IMR-90 (cell line): ENCODE measurements around the gene AGBL1.

Source experiments
- CEBPB ChIP-seq: IDR thresholded peaks from 2 replicates; pipeline ENCODE4 v1.6.1; 2012; ENCODE audit warnings: low read depth, low read length, improper control_type of control experiment
- CHD1 ChIP-seq: IDR thresholded peaks from 2 replicates; pipeline ENCODE4 v1.6.1; 2012; ENCODE audit warnings: low read depth, low read length, improper control_type of control experiment
- MAFK ChIP-seq: IDR thresholded peaks from 2 replicates; pipeline ENCODE4 v1.6.1; 2012; ENCODE audit warnings: low read depth, low read length, improper control_type of control experiment
- MXI1 ChIP-seq: IDR thresholded peaks from 2 replicates; pipeline ENCODE4 v1.6.1; 2012; ENCODE audit warnings: low read depth, mild to moderate bottlenecking, low read length, moderate library complexity, borderline replicate concordance
- POLR2A ChIP-seq: IDR thresholded peaks from 2 replicates; pipeline ENCODE4 v1.6.1; 2012; ENCODE audit warnings: mild to moderate bottlenecking, low read depth, low read length
- RAD21 ChIP-seq: IDR thresholded peaks from 2 replicates; pipeline ENCODE4 v1.6.1; 2012; ENCODE audit warnings: low read length, improper control_type of control experiment
- RCOR1 ChIP-seq: IDR thresholded peaks from 2 replicates; pipeline ENCODE4 v1.6.1; 2012; ENCODE audit warnings: mild to moderate bottlenecking, low read length, improper control_type of control experiment; ENCODE audit not compliant: insufficient replicate concordance
- RFX5 ChIP-seq: IDR thresholded peaks from 2 replicates; pipeline ENCODE4 v1.8.0; 2012; ENCODE audit warnings: low read depth, mild to moderate bottlenecking, low read length, moderate library complexity
- TF ChIP-seq, protein P1 (sequence below): conservative IDR thresholded peaks from 2 replicates; pipeline ENCODE4 v1.5.1; 2012; ENCODE audit warnings: mild to moderate bottlenecking, low read depth, low read length, improper control_type of control experiment
- TF ChIP-seq, protein P2 (sequence below): fragments of 150-350 bp; IDR thresholded peaks from 2 replicates; pipeline ENCODE4 v1.6.1; 2017; ENCODE audit warnings: mild to moderate bottlenecking, antibody characterized with exemption, low read length, low read depth

GRCh38 chr15:86311568-86312280 is 232.1 kb downstream of the AGBL1 start:
- TF ChIP-seq, protein P1, sequence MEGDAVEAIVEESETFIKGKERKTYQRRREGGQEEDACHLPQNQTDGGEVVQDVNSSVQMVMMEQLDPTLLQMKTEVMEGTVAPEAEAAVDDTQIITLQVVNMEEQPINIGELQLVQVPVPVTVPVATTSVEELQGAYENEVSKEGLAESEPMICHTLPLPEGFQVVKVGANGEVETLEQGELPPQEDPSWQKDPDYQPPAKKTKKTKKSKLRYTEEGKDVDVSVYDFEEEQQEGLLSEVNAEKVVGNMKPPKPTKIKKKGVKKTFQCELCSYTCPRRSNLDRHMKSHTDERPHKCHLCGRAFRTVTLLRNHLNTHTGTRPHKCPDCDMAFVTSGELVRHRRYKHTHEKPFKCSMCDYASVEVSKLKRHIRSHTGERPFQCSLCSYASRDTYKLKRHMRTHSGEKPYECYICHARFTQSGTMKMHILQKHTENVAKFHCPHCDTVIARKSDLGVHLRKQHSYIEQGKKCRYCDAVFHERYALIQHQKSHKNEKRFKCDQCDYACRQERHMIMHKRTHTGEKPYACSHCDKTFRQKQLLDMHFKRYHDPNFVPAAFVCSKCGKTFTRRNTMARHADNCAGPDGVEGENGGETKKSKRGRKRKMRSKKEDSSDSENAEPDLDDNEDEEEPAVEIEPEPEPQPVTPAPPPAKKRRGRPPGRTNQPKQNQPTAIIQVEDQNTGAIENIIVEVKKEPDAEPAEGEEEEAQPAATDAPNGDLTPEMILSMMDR = no peak
- TF ChIP-seq RAD21 (no peak), POLR2A (no peak), RCOR1 (no peak), CEBPB (no peak), MXI1 (no peak), RFX5 (no peak), CHD1 (no peak), MAFK (no peak)
- TF ChIP-seq, protein P2, sequence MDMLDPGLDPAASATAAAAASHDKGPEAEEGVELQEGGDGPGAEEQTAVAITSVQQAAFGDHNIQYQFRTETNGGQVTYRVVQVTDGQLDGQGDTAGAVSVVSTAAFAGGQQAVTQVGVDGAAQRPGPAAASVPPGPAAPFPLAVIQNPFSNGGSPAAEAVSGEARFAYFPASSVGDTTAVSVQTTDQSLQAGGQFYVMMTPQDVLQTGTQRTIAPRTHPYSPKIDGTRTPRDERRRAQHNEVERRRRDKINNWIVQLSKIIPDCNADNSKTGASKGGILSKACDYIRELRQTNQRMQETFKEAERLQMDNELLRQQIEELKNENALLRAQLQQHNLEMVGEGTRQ = no peak
